Muscle of leg (tissue), 11 donors: ENCODE measurements around the gene C2orf42. TPM values are rescaled to one million over a fixed set of nuclear protein-coding genes. Genes with fewer than 3 reads are reported as not detected.
"Not testable (repeated sequence)": the region's sequence is repeated elsewhere in the genome, so short reads cannot be mapped to it uniquely, and the experiment has no call there.

Source experiments
- DNase-seq: peaks from one replicate; pipeline ENCODE4 v3.0.0; 2013
- H3K27ac ChIP-seq: one replicate; pipeline ENCODE4 v1.5.1; 2013; ENCODE audit warnings: mild to moderate bottlenecking, low read length, control low read depth
- H3K27me3 ChIP-seq: one replicate; pipeline ENCODE4 v1.6.1; 2013; ENCODE audit warnings: low read length; ENCODE audit not compliant: control insufficient read depth, insufficient read depth
- H3K36me3 ChIP-seq: one replicate; pipeline ENCODE4 v1.6.1; 2013; ENCODE audit warnings: low read length; ENCODE audit not compliant: control insufficient read depth, insufficient read depth
- H3K4me1 ChIP-seq: one replicate; pipeline ENCODE4 v1.6.1; 2013; ENCODE audit warnings: low read length; ENCODE audit not compliant: control insufficient read depth, insufficient read depth
- H3K4me3 ChIP-seq: one replicate; pipeline ENCODE4 v1.5.1; 2013; ENCODE audit warnings: low read length, control low read depth
- H3K9me3 ChIP-seq: replicated peaks from 2 replicates; pipeline ENCODE4 v1.6.1; 2013; ENCODE audit warnings: low read depth, low read length; ENCODE audit not compliant: control insufficient read depth
- WGBS: methylation state at CpG from one replicate; pipeline ENCODE4 v1.1.5; 2013; ENCODE audit warnings: missing lambda C conversion rate; ENCODE audit not compliant: insufficient coverage; 5-methylcytosine and 5-hydroxymethylcytosine counted together
- polyA plus RNA-seq, 8 donors: library from polyadenylated mRNA; unstranded; fragments of 120-200 nt; gene quantifications; one replicate each; pipeline versions ENCODE4 v1.2.1 to v1.2.3, GENCODE V29; 2013; ENCODE audit warnings: inconsistent platforms in 1 of 8, low replicate concordance in 1 of 8; ENCODE audit not compliant: insufficient read length in 8 of 8, insufficient read depth in 1 of 8
- total RNA-seq: library from RNA; stranded (reverse); fragments of 120-200 nt; gene quantifications from one replicate; pipeline ENCODE4 v1.2.4, GENCODE V29; 2013

C2orf42 gene
- total and polyA plus RNA-seq, 9 donors: 7.7 to 12.6 (median 8.8) TPM

DNA sequence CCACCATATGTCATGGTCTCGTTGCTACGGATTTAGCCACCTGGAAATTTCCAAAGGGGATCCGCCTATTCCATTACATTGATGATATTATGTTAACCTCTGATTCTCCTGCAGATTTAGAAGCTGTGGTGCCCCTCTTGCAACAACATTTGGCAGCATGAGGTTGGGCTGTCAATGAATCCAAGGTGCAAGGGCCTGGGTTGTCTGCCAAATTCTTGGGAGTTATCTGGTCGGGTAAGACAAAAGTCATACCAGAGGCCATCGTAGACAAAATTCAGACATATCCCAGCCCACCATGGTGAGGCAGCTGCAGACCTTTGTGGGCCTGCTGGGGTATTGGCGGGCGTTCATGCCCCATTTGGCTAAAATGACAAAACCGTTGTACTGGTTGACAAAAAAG lies 13.6 kb upstream of the C2orf42 start:
- no peak for DNase-seq
- 80% methylated on average over 2 of the region's 8 CpGs for WGBS
- Histone ChIP-seq H3K4me3 (no peak overlapping the region), H3K4me1 (no peaks in the 10 kb centered on the region), H3K36me3 (peaks cover 2% of the 10 kb centered on the region), H3K27ac (no peak overlapping the region), H3K9me3 (no peaks in the 10 kb centered on the region), H3K27me3 (no peaks in the 10 kb centered on the region)

GRCh38 chr2:70203086-70203485 lies 12.3 kb upstream of the C2orf42 start:
- peaks cover 2% of the 10 kb centered on the region for H3K36me3 ChIP-seq
- no peak overlapping the region for H3K27ac ChIP-seq
- no peaks in the 10 kb centered on the region for H3K9me3 ChIP-seq
- H3K27me3 ChIP-seq: no peaks in the 10 kb centered on the region
- H3K4me1 ChIP-seq: no peaks in the 10 kb centered on the region
- H3K4me3 ChIP-seq: no peak overlapping the region
- WGBS: 88% methylated on average over 3 of the region's 5 CpGs
- no peak for DNase-seq

DNA sequence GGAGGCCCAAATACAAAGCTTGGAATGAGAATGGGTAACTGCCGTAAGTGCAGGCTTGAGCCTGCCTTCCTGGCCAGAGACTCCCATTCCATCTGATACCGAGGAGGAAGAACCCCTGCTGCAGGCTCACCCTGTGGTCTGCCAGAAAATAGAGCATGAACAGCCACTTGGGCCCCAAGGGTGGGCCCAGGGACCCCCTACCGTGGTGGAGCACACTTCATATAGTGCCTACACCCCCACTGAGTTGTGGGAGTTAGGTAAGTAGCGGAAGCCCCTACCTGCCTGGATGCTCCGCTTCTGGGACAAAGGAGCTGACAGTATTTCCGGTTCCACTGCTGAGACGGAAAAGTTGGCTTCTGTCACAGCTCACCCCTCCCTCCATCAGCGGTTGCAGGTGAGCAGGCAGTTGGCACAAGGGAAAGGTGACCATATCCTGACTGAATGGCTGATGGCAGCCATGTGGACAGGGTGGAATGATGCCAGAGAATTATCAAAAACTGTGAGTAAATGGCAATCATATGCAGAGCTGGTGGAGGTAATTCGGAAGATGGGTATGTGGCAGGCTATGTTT lies 11.5 kb upstream of the C2orf42 start:
- Histone ChIP-seq H3K27me3 (no peaks in the 10 kb centered on the region), H3K4me3 (no peak overlapping the region), H3K9me3 (no peaks in the 10 kb centered on the region), H3K27ac (no peak overlapping the region), H3K4me1 (no peaks in the 10 kb centered on the region), H3K36me3 (no peaks in the 10 kb centered on the region)
- WGBS: 58% methylated on average over 2 of the region's 9 CpGs
- DNase-seq: no peak

- DNase-seq: no peak
- no peak overlapping the region for H3K27ac ChIP-seq
- H3K4me1 ChIP-seq: no peaks in the 10 kb centered on the region
- no peaks in the 10 kb centered on the region for H3K36me3 ChIP-seq
- H3K4me3 ChIP-seq: no peak overlapping the region
- no peaks in the 10 kb centered on the region for H3K27me3 ChIP-seq
- H3K9me3 ChIP-seq: no peaks in the 10 kb centered on the region
- WGBS: 94% methylated on average over 4 of the region's 6 CpGs
Observed at GRCh38 chr2:70201831-70202230, 11.0 kb upstream of the C2orf42 start.

DNA sequence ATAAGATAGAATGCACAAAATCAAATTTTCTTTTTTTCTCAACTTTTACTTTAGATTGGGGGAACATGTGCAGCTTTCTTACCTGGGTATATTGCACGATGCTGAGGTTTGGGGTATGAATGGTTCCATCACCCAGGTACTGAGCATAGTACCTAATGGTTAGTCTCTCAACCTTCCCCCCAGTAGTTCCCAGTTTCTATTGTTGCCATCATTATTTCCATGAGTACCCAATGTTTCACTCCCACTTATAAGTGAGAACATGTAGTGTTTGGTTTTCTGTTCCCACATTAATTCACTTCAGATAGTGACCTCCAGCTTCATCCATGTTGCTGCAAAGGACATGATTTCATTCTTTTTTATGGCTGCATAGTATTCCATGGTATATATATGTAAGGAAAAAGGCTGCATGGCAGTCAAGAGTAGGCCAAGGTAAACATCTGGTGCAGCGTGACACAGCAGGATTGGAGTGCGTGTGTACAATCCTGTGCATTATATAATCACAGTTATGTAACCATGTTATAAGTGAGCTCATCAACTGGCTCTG lies 10.5 kb upstream of the C2orf42 start:
- no peaks in the 10 kb centered on the region for H3K4me1 ChIP-seq
- no CpG with 5 or more reads among the region's 3 CpGs for WGBS
- DNase-seq: no peak
- H3K9me3 ChIP-seq: no peaks in the 10 kb centered on the region
- H3K4me3 ChIP-seq: no peak overlapping the region
- no peaks in the 10 kb centered on the region for H3K36me3 ChIP-seq
- no peak overlapping the region for H3K27ac ChIP-seq
- no peaks in the 10 kb centered on the region for H3K27me3 ChIP-seq

DNA sequence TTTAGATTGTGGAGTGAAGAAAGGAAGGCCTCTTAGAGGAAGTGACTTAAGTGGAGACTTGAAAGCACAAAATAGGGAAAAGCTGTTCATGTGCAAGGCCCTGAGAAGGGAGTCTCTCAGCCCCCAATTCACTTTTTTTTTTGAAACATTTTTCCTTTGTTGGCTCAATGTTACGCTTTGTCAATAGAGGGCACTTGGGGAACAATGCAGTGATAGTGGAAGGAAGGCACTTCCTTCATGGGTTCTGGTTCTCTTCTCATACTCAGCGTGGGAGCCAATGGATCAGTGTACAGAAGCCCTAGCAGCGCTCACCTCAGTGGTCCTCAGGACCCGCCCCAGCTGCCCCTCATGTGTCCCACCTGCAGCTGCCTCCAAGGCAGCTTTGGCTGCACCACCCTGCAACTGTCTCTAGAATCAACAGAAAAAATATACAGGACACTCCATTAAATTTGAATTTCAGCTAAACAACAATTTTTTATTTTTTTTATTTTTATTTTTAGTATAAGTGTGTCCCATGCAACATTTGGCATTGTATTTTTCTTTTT lies 8.6 kb upstream of the C2orf42 start:
- H3K9me3 ChIP-seq: no peaks in the 10 kb centered on the region
- H3K27me3 ChIP-seq: no peaks in the 10 kb centered on the region
- no peak overlapping the region for H3K4me3 ChIP-seq
- no peak overlapping the region for H3K27ac ChIP-seq
- no peaks in the 10 kb centered on the region for H3K4me1 ChIP-seq
- WGBS: 88% methylated on average over 2 of the region's 4 CpGs
- H3K36me3 ChIP-seq: no peaks in the 10 kb centered on the region
- DNase-seq: no peak

DNA sequence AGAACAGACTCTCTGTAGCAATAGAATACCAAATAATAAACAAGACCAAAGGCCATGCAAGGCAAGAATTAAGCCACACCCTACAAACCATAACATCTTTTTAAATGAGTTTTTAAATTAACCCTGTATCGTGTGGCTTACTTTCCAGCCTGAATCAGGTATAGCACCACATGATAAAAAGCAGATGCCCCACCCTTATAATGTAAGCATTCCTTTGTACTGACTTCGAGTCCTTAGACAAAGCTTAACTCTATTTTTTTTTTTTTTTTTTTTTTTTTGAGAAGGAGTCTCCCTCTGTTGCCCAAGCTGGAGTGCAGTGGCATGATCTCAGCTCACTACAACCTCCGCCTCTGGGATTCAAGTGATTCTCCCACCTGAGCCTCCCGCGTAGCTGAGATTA lies 1.7 kb upstream of the C2orf42 start:
- no peaks in the 10 kb centered on the region for H3K27me3 ChIP-seq
- no peak overlapping the region for H3K27ac ChIP-seq
- 100% methylated on average over 3 of the region's 5 CpGs for WGBS
- H3K36me3 ChIP-seq: no peaks in the 10 kb centered on the region
- peaks cover 3% of the 10 kb centered on the region for H3K4me1 ChIP-seq
- DNase-seq: no peak
- H3K4me3 ChIP-seq: no peak overlapping the region
- H3K9me3 ChIP-seq: no peaks in the 10 kb centered on the region

- DNase-seq: no peak
- no peaks in the 10 kb centered on the region for H3K27me3 ChIP-seq
- peak overlapping the region; percentile 98 for H3K27ac ChIP-seq
- H3K4me3 ChIP-seq: peak overlapping the region; percentile 22
- H3K36me3 ChIP-seq: no peaks in the 10 kb centered on the region
- WGBS: 62% methylated on average over 5 of the region's 13 CpGs
- peaks cover 3% of the 10 kb centered on the region for H3K4me1 ChIP-seq
- H3K9me3 ChIP-seq: no peaks in the 10 kb centered on the region
Observed at GRCh38 chr2:70191244-70191735, 471 bp upstream of the C2orf42 start.

DNA sequence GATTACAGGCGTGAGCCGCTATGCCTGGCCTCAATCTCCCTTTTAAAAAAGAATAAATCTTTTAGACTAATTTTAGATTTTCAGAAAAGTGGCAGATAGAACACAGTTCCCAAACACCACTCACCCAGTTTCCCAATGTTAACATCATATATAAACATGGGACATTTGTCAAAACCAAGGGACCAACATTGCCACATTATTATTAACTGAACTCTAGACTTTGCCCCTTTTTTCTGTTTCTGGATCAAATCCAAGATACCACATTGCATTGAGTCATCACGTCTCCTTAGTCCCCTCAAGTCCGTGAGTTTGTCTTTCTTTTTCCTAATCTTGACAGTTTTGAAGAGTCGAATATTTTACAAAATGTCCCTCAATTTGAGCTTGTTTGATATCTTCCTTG lies 2.4 kb downstream of the C2orf42 start:
- Histone ChIP-seq H3K9me3 (no peaks in the 10 kb centered on the region), H3K4me1 (peaks cover 3% of the 10 kb centered on the region), H3K4me3 (no peak overlapping the region), H3K27ac (no peak overlapping the region), H3K27me3 (no peaks in the 10 kb centered on the region), H3K36me3 (no peaks in the 10 kb centered on the region)
- no CpG with 5 or more reads among the region's 5 CpGs for WGBS
- no peak for DNase-seq

DNA sequence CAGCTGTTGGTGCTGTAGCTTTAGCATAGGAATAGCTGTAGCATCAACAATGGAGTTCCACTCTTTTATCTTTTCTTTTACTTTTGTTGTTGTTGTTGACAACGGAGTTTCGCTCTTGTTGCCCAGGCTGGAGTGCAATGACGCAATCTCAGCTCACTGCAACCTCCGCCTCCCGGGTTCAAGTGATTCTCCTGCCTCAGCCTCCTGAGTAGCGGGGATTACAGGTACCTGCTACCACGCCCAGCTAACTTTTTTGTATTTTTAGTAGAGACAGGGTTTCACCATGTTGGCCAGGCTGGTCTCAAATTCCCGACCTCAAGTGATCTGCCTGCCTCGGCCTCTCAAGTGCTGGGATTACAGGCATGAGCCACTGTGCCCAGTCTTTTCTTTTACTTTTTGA lies 3.6 kb downstream of the C2orf42 start:
- H3K36me3 ChIP-seq, H3K27me3 ChIP-seq, H3K4me1 ChIP-seq, H3K9me3 ChIP-seq, DNase-seq, H3K4me3 ChIP-seq, H3K27ac ChIP-seq: not testable (repeated sequence)
- WGBS: 100% methylated on average over 2 of the region's 9 CpGs
